ENCODE results near the gene DOK3. TPM values are rescaled to one million over a fixed set of nuclear protein-coding genes. Genes with fewer than 3 reads are reported as not detected.

DOK3 gene
- total RNA-seq, 1 donor, result 38.6 TPM

DNA sequence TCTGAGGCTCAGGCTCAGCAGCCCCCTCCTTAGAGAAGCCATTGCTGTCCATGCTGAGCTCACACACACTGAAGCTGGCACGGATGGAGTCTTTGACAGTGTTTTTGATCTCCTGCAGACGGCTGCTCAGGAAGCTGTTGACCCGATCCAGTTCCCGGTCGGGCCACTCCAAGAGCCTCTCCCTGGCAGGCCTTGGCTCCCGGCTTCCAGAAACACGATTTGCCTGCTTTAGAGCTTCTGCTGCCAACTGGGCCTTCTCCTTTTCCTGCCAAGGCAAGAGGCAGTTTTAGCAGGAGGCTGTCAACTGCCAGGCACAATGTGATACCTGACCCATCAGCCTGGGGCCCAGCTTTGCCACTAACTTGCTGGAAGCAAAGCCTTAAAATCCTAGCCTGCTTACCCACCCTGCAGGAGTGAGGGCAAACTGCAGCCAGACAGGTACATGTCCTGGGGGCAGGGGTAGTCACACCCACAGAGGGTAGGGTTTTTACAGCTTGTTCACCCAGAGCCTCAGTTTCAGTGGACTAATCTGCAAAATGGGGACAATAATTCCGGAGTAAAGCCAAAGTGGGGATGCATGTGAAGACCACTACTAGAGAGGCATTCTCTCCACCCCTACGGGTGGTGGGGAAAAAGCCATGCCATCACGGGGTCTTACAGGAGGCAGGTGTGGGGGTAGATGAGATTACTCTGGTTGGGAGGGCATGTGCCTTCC, 15.5 kb upstream of the DOK3 start:
- Histone ChIP-seq H3K4me1 (ENCODE audit: insufficient read depth, low read length) (no peaks in the 10 kb centered on the region), H3K9me3 (ENCODE audit: low read depth, low read length) (no peaks in the 10 kb centered on the region), H3K27me3 (ENCODE audit: insufficient read depth, low read length) (no peaks in the 10 kb centered on the region), H3K4me3 (ENCODE audit: low read length) (no peak overlapping the region)

DNA sequence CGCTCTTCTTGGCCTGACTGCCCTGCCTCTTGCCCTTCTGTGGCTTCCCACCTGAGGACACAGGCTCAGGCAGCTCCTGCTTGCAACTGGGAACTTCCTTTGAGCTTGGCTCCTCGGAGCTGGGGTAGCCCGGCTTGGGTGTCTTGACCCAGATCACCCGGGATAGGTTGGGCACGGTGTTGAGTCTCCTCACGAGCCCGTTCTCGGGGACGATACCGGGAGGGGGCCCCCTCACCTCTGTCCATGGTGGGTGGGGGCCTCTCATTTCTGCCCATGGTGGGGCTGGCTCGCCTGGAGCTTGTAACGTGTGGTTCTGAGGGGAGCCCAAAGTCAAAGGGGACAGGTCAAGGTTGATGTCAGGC, 14.9 kb upstream of the DOK3 start:
- Histone ChIP-seq H3K27me3 (ENCODE audit: insufficient read depth, low read length) (no peaks in the 10 kb centered on the region), H3K9me3 (ENCODE audit: low read depth, low read length) (no peaks in the 10 kb centered on the region), H3K4me1 (ENCODE audit: insufficient read depth, low read length) (no peaks in the 10 kb centered on the region), H3K4me3 (ENCODE audit: low read length) (no peak overlapping the region)

DNA sequence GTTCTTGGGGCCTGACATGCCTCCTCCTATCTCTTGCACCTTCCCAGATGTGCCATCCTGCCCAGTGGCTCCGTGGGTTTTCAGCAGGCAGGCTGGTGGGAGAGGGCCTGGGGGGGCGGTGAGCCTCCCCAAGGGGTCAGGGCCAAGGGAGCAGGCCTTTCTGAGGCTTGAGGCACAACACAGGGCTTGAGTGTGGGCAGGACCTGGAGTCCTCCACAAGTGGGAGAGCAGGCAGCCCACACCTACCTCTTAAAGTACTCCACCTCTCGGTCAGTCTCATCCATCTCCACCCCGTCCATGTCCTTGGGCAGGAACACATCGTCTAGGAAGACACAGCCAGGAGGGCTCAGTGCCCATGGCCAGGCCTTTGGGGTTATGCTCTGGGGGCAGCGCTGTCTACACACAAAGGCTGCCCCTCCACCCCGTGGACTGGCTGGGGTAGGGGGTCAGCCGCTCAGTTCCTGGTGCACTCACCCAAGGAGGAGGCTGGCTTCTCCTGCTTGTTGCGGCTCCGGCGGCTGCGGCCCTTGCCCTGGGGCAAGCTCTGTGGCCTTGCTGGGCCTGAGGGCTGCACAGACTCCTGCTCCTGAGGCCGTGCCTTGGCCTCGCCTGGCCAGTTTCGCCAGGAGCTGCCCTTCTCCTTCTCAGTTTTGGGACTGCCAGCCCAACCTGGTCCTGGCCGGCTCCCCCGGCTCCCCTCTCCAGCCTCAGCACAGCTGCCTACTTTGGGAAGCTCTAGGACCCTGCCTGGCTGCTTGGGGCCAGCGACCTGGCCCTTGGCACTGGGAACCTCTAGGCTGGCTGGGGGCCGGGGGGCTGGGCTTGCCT, 14.3 kb upstream of the DOK3 start:
- Histone ChIP-seq H3K4me3 (ENCODE audit: low read length) (no peak overlapping the region), H3K9me3 (ENCODE audit: low read depth, low read length) (no peaks in the 10 kb centered on the region), H3K27me3 (ENCODE audit: insufficient read depth, low read length) (no peaks in the 10 kb centered on the region), H3K4me1 (ENCODE audit: insufficient read depth, low read length) (peaks cover 4% of the 10 kb centered on the region)

DNA sequence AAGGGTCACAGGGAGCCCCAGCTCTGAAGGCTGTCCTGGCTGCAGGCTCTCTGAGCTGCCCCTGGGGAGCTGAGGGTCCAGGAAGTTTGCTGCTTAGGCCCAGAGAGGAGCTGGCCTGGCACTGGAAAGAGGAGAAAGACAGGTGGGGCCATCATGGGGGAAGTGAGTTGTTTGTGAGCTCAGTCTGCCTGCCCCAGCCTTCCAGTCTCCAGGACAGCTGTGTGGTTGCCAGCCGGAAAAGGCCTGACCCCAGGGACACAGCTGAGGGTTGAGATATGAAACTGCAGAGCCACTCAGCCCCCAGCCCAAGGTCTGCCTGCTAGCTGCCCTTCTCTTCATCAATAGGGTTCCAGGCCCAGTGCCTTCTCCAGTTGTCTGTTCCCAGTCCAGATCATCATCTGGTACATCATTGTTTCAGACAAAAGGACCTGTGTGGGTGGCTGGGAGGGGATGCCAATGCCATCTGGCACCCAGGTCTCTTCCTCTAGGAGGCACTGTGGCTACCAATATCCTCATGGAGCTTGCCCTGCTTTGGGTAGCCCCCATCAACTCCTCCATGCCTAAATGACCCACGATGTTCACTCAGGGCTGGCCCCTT, 11.4 kb upstream of the DOK3 start:
- H3K27me3 ChIP-seq (ENCODE audit: insufficient read depth, low read length), result no peaks in the 10 kb centered on the region
- no peak overlapping the region for H3K4me3 ChIP-seq (ENCODE audit: low read length)
- peaks cover 16% of the 10 kb centered on the region for H3K4me1 ChIP-seq (ENCODE audit: insufficient read depth, low read length)
- no peaks in the 10 kb centered on the region for H3K9me3 ChIP-seq (ENCODE audit: low read depth, low read length)

DNA sequence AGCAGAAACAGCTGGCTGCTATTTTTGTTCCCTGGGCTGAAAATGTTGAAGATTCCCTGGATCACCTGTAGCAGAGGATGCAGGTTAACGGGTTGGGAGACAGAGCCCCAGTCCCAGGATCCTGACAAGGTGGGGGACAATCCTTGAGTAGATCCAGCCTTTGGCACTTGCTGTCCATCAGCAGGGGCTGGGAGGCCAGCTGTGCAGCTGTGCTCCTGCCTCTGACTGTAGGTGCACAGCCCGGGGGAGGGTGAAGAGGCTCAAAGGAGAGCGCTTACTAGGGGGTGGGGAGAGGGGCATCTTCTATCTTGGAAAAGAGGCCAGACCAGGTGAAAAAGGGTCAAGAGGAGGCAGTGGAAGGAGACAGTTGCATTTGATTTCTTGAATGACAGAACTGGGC, 10.6 kb upstream of the DOK3 start:
- Histone ChIP-seq H3K4me3 (ENCODE audit: low read length) (no peak overlapping the region), H3K4me1 (ENCODE audit: insufficient read depth, low read length) (peaks cover 23% of the 10 kb centered on the region), H3K27me3 (ENCODE audit: insufficient read depth, low read length) (no peaks in the 10 kb centered on the region), H3K9me3 (ENCODE audit: low read depth, low read length) (no peaks in the 10 kb centered on the region)

DNA sequence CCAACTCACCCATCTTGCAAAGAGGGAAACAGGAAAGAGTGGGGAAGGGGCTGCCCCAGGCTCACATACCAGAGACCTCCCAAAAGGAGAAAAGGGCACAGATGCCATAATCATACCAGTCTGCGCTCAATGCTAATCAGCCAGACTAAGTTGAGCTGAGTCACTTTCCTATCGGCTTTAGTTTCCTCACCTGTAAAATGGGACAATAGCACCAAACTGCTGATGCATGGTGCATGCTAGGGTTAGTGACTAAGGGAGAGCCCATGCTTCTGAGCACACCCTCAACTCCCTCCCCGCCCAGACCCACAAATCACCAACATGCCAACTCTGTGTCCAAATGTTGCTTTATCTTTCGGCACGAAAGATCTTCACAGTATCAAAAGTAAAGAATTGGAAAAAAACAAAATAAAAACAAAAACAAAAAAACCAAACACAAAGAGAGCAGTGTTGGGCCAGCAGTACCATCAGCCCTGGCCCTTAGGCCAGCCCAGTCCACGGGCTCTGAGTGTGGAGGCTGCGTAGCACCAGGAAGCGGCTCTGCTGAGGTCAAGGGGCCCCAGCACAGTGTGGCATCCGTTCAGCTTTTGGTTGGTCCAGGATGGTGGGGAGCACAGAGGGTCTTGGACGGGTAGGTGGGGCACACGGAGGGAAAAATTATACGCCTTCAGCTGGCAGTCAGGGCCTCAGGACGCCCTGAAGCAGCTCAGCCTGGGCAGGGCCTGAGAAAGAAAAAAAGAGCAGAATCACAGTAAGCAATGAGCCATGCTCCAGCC, 10.0 kb upstream of the DOK3 start:
- Histone ChIP-seq H3K27me3 (ENCODE audit: insufficient read depth, low read length) (no peaks in the 10 kb centered on the region), H3K4me3 (ENCODE audit: low read length) (no peak overlapping the region), H3K4me1 (ENCODE audit: insufficient read depth, low read length) (peaks cover 28% of the 10 kb centered on the region), H3K9me3 (ENCODE audit: low read depth, low read length) (no peaks in the 10 kb centered on the region)

DNA sequence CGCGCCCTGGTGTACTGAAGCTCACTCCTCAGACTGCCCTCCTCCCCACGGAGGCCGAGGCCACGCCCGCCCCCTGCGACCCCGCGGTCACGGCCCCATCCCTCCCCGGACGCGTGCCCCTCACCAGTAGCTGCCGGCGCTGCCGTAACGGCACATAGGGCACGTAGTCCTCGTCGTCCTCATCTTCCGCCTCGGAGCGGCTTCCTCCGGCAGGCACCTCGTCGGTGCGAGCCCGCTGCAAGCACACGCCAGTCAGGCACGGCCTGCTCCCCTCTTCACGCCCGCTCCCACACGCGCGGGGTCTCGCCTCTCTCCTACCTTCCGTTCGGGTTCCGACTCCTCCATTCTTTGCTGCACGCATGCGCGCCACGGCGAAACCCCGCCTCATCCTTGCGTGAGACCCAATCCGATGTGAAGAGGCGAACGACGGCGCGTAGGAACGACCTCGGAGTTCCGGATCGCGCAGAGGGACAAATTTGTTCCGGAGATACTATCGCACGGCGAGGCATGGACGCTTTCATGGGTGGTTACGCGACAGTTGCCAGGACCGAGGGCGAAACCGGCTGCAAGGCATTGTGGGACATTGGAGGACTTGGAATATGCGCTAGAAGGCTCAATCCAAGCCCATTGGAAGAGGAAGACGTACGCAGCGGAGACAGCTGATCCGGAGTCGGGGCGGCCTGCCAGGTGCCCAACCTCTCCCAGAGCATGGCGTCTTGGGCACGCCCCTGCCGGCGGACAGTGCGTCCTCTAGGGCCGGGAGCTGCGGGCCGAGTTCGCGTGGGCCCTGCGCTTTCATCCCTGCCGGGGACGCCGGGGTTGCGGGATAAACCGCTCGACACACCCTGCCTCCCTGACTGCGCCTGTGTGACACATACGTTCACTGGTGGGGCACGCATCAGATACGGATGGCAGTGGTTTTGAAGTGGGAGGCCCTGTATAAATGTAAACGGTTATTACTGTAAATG, 7.3 kb upstream of the DOK3 start, which contains the start of gene DDX41:
DDX41 (minus strand) TSS at position 361 of the 968 bp plus-strand sequence; CDS start at position 345, 16 bp downstream.
- H3K4me1 ChIP-seq (ENCODE audit: insufficient read depth, low read length), result peaks cover 31% of the 10 kb centered on the region
- peak within 1 kb of the TSS; percentile 83 for H3K4me3 ChIP-seq (ENCODE audit: low read length)
- no peaks in the 10 kb centered on the region for H3K9me3 ChIP-seq (ENCODE audit: low read depth, low read length)
- no peaks in the 10 kb centered on the region for H3K27me3 ChIP-seq (ENCODE audit: insufficient read depth, low read length)

DNA sequence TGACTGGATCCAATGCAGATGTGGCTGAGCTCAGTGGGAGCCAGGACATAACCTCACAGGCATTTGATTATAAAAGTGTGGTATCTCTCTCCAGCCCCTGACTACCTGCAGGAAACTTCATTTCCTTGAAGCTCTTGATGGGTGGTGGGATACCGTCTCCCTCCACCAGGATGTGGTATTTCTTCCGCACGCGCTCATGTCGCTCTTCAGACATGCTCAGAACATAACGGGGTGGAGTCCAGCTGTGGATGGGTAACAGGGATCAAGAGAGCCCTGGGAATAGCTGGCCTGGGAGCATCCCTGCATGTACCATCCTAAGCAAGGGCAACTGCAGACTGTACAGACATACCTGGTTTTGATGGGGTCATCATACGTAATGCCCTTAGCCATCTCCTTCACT, 6.0 kb upstream of the DOK3 start:
- H3K4me1 ChIP-seq (ENCODE audit: insufficient read depth, low read length), result peaks cover 44% of the 10 kb centered on the region
- no peaks in the 10 kb centered on the region for H3K27me3 ChIP-seq (ENCODE audit: insufficient read depth, low read length)
- no peaks in the 10 kb centered on the region for H3K9me3 ChIP-seq (ENCODE audit: low read depth, low read length)
- no peak overlapping the region for H3K4me3 ChIP-seq (ENCODE audit: low read length)

DNA sequence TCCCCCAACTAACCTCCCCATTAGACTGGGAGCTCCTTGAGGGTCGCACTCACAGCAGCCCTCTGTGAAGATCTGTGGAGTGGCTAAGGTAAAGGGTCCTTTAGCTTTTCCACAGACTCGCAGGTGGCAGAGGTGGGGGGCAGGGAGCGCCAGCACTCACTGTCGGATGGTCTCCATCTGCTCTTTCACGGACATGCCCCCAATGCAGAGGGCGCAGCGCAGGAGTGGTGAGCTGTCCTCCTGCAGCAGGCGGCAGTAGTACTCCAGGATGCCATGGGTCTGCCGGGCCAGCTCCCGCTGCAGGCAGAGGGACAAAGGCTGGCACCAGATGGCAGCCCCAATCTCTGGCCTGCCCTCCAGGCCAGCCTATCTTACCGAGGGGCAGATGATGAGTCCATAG, 4.9 kb upstream of the DOK3 start:
- Histone ChIP-seq H3K4me3 (ENCODE audit: low read length) (no peak overlapping the region), H3K4me1 (ENCODE audit: insufficient read depth, low read length) (peaks cover 53% of the 10 kb centered on the region), H3K27me3 (ENCODE audit: insufficient read depth, low read length) (no peaks in the 10 kb centered on the region), H3K9me3 (ENCODE audit: low read depth, low read length) (no peaks in the 10 kb centered on the region)

DNA sequence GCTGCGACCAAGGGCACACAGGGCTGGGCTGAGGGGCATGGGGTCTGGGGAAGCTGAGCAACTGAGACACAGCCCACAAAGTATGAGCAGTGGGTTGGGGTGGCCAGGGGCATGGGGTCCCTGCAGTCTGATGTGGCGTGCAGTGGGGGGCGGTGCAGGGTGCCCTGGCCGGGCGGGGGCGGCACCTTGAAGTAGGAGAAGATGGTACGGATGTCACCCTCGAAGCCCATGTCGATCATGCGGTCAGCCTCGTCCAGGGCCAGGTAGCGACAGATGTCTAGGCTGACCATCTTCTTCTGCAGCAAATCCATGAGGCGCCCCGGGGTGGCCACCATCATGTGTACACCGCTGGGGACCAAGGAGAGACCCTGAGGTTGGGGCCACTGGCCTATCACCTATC, 3.9 kb upstream of the DOK3 start:
- H3K4me3 ChIP-seq (ENCODE audit: low read length), result no peak overlapping the region
- no peaks in the 10 kb centered on the region for H3K9me3 ChIP-seq (ENCODE audit: low read depth, low read length)
- no peaks in the 10 kb centered on the region for H3K27me3 ChIP-seq (ENCODE audit: insufficient read depth, low read length)
- H3K4me1 ChIP-seq (ENCODE audit: insufficient read depth, low read length), result peaks cover 50% of the 10 kb centered on the region

DNA sequence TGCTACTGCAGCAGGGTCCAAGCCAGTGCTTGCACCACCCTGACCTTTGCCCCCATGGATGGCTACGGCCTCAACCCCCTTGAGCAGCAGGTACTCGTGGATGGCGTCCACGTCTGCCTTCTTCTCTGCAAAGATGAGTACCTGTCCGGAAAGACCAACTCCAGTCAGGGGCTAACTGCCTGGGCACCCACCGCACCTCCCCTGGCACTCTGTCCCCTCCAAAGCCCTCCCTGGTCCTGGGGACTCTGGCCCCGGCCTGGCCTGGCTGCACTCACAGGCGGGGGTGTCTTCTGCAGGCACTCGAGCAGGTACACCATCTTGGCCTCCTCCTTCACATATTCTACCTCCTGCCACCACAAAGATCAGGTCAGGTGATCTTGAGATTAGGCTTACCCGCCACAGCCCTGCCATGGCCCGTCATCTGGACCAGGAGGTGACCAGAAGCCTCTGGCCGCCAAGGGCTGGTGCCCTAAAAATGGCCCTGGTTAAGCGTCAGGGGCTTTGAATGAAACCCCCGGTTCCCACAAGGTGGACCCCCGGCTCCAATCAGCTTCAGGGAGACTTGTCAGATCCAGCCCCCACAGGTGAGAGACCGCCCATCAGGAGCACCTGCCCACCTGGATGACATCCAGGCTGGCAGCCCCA, 3.2 kb upstream of the DOK3 start:
- Histone ChIP-seq H3K9me3 (ENCODE audit: low read depth, low read length) (no peaks in the 10 kb centered on the region), H3K4me1 (ENCODE audit: insufficient read depth, low read length) (peaks cover 56% of the 10 kb centered on the region), H3K27me3 (ENCODE audit: insufficient read depth, low read length) (no peaks in the 10 kb centered on the region), H3K4me3 (ENCODE audit: low read length) (no peak overlapping the region)

DNA sequence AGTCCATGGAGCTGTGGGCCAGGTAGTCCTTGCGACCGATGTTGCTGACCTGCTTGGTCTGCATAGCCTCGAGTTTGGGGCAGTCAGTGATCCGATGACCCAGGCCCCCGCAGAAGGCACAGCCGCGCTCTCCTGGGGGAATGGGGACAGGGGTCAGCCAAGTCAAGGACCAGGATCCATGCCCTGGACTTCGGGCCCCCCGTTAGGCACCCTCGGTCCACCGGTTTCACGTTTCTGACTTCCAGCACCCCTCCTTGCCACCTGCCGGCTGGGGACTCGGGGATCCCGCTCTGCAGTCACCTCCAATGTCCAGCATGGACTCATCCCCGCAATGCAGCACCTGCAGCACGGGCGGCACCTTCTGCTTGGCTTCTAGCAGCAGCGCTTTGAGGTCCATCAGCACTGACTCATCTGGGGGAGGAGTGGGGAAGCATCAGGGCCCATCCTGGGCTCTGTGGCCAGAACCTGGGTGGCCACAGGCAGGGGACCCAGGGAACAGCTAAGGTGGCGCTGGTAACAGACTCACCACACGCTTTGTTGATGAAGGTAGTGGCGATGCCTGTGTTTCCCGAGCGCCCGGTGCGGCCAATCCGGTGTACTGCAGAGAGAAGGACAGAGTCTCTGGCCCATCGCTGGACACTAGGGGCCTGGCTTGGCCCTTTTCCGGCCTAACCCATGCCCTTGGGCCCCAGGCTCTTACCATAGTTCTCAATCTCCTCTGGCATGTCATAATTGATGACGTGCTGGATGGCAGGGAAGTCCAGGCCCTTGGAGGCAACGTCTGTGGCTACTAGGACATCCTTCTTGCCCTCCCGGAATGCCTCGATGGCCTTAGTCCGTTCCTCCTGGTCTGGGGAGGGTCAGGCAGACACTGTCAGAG, 2.4 kb upstream of the DOK3 start:
- Histone ChIP-seq H3K27me3 (ENCODE audit: insufficient read depth, low read length) (no peaks in the 10 kb centered on the region), H3K9me3 (ENCODE audit: low read depth, low read length) (no peaks in the 10 kb centered on the region), H3K4me3 (ENCODE audit: low read length) (no peak overlapping the region), H3K4me1 (ENCODE audit: insufficient read depth, low read length) (peaks cover 59% of the 10 kb centered on the region)

DNA sequence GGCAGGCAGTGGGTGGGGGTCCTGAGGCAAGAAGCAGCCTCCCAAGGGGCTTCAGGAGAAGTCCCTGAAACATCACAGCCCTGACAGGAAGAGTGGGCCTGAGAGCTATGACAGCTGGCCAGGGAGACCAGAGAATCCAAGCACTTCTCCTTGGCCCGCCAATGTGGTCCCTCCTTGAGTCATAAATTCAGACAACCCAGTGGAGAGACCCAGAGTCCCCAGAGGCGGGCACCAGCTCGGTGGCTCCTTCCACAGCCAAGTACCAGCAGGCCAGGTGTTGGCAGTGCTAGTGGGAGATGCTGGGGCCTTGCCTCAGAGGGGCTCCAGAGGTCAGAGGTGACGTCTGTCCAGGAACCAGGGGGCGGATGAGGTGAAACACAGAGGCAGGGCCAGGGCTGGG, 1.6 kb upstream of the DOK3 start:
- Histone ChIP-seq H3K4me3 (ENCODE audit: low read length) (no peak overlapping the region), H3K27me3 (ENCODE audit: insufficient read depth, low read length) (no peaks in the 10 kb centered on the region), H3K9me3 (ENCODE audit: low read depth, low read length) (no peaks in the 10 kb centered on the region), H3K4me1 (ENCODE audit: insufficient read depth, low read length) (peaks cover 61% of the 10 kb centered on the region)
